Esophagus squamous epithelium (tissue), 4 donors: Measurements from ENCODE around the gene HM13.
"Not testable (repeated sequence)": the region's sequence is repeated elsewhere in the genome, so short reads cannot be mapped to it uniquely, and the experiment has no call there.

ENCODE experiments used
- CTCF ChIP-seq, 6 experiments: fragments of 450-650 bp in 4 of 6; fragments of 200-600 bp in 2 of 6; sonication (generic) in 2 of 6; IDR thresholded peaks; one replicate each; pipeline ENCODE4 v1.5.1; 2016 to 2019; ENCODE audit warnings: antibody characterized with exemption in 6 of 6, mild to moderate bottlenecking in 4 of 6, moderate library complexity in 4 of 6
- POLR2A ChIP-seq, 4 donors: fragments of 450-650 bp; IDR thresholded peaks; one replicate each; pipeline ENCODE4 v1.6.1; 2017; ENCODE audit warnings: antibody characterized with exemption in 4 of 4, mild to moderate bottlenecking in 4 of 4, moderate library complexity in 3 of 4

- TF ChIP-seq CTCF, POLR2A (IDR thresholded peaks at IDR 0.05): not testable (repeated sequence)
Measured at GRCh38 chr20:31579941-31580651, 65.9 kb downstream of the HM13 start.
